OCI-M1 (cell line): ENCODE measurements around the gene MRM3.
A peak's percentile ranks its signal among the peaks of the same experiment; 100 is the strongest.
"Not testable (repeated sequence)": the region's sequence is repeated elsewhere in the genome, so short reads cannot be mapped to it uniquely, and the experiment has no call there.

ENCODE experiments used
- DNase-seq: peaks from one replicate; lab custom pipeline; 2025; lab: John Stamatoyannopoulos, UW

MRM3 gene

GRCh38 chr17:753418-753817 is 28.7 kb upstream of the MRM3 start:
- DNase-seq: no peak

GRCh38 chr17:755319-755961 is 26.7 kb upstream of the MRM3 start:
- not testable (repeated sequence) for DNase-seq

GRCh38 chr17:756010-756567 is 26.1 kb upstream of the MRM3 start:
- not testable (repeated sequence) for DNase-seq

GRCh38 chr17:759964-760363 is 22.2 kb upstream of the MRM3 start:
- no peak for DNase-seq

GRCh38 chr17:760371-760770 is 21.8 kb upstream of the MRM3 start:
- no peak for DNase-seq

- no peak for DNase-seq
Measured at GRCh38 chr17:767076-767475, 15.1 kb upstream of the MRM3 start.

- no peak for DNase-seq
Measured at GRCh38 chr17:773016-773415, 9.1 kb upstream of the MRM3 start.

GRCh38 chr17:773467-774312 is 8.5 kb upstream of the MRM3 start:
- DNase-seq: no peak

- DNase-seq: no peak
Measured at GRCh38 chr17:774313-774584, 7.9 kb upstream of the MRM3 start.

GRCh38 chr17:778096-778495 is 4.1 kb upstream of the MRM3 start:
- DNase-seq: no peak

GRCh38 chr17:784143-784542 is 2.0 kb downstream of the MRM3 start:
- DNase-seq: no peak

GRCh38 chr17:785901-786300 is 3.7 kb downstream of the MRM3 start:
- not testable (repeated sequence) for DNase-seq

- no peak for DNase-seq
Measured at GRCh38 chr17:787641-788221, 5.6 kb downstream of the MRM3 start.

- no peak for DNase-seq
Measured at GRCh38 chr17:788551-788950, 6.4 kb downstream of the MRM3 start.

GRCh38 chr17:789160-789840 is 7.1 kb downstream of the MRM3 start:
- DNase-seq: no peak

GRCh38 chr17:789931-790873 is 8.0 kb downstream of the MRM3 start:
- DNase-seq: not testable (repeated sequence)

- not testable (repeated sequence) for DNase-seq
Measured at GRCh38 chr17:790874-791247, 8.7 kb downstream of the MRM3 start.

- no peak for DNase-seq
Measured at GRCh38 chr17:791829-792228, 9.7 kb downstream of the MRM3 start.

GRCh38 chr17:792277-792676 is 10.1 kb downstream of the MRM3 start:
- no peak for DNase-seq

- peak; percentile 66 for DNase-seq
Measured at GRCh38 chr17:794876-795275, 12.7 kb downstream of the MRM3 start.

- DNase-seq: no peak
Measured at GRCh38 chr17:795276-795675, 13.1 kb downstream of the MRM3 start.
